GM21723 (cell line): ENCODE results near the gene POP5.
"Not testable (repeated sequence)": the region's sequence is repeated elsewhere in the genome, so short reads cannot be mapped to it uniquely, and the experiment has no call there.

Experiments
- ATAC-seq: cut with Tn5 transposase; IDR thresholded peaks from one replicate; pipeline ENCODE4 v1.9.1; 2021; ENCODE audit warnings: mild to moderate bottlenecking, moderate library complexity; ENCODE audit not compliant: unreplicated experiment

POP5 gene

GRCh38 chr12:120580787-120581723 is at the start of gene POP5:
POP5 (minus strand) TSS chr12:120581402; CDS start chr12:120581362, 40 bp downstream.
- peak; percentile 90 for ATAC-seq

- ATAC-seq: no peak
Observed at GRCh38 chr12:120630104-120630892, 49.1 kb upstream of the POP5 start.

- no peak for ATAC-seq
Observed at GRCh38 chr12:120628919-120629318, 47.7 kb upstream of the POP5 start.

- no peak for ATAC-seq
Observed at GRCh38 chr12:120625557-120626419, 44.6 kb upstream of the POP5 start.

- ATAC-seq: no peak
Observed at GRCh38 chr12:120620624-120621023, 39.4 kb upstream of the POP5 start.

- ATAC-seq: no peak
Observed at GRCh38 chr12:120618954-120619615, 37.9 kb upstream of the POP5 start.

- not testable (repeated sequence) for ATAC-seq
Observed at GRCh38 chr12:120617767-120618166, 36.6 kb upstream of the POP5 start.

GRCh38 chr12:120617193-120617592 is 36.0 kb upstream of the POP5 start:
- not testable (repeated sequence) for ATAC-seq

GRCh38 chr12:120614848-120615247 is 33.6 kb upstream of the POP5 start:
- ATAC-seq: no peak

- not testable (repeated sequence) for ATAC-seq
Observed at GRCh38 chr12:120611534-120611933, 30.3 kb upstream of the POP5 start.

- ATAC-seq: no peak
Observed at GRCh38 chr12:120610560-120610959, 29.4 kb upstream of the POP5 start.

GRCh38 chr12:120602416-120602815 is 21.2 kb upstream of the POP5 start:
- not testable (repeated sequence) for ATAC-seq

GRCh38 chr12:120599672-120600552 is 18.7 kb upstream of the POP5 start:
- no peak for ATAC-seq

GRCh38 chr12:120598674-120599463 is 17.7 kb upstream of the POP5 start:
- no peak for ATAC-seq

- ATAC-seq: no peak
Observed at GRCh38 chr12:120597861-120598260, 16.7 kb upstream of the POP5 start.

GRCh38 chr12:120596901-120597300 is 15.7 kb upstream of the POP5 start:
- no peak for ATAC-seq

GRCh38 chr12:120592121-120593049 is 11.2 kb upstream of the POP5 start:
- ATAC-seq: no peak
